ENCODE measurements around the gene CEP152.

DNA sequence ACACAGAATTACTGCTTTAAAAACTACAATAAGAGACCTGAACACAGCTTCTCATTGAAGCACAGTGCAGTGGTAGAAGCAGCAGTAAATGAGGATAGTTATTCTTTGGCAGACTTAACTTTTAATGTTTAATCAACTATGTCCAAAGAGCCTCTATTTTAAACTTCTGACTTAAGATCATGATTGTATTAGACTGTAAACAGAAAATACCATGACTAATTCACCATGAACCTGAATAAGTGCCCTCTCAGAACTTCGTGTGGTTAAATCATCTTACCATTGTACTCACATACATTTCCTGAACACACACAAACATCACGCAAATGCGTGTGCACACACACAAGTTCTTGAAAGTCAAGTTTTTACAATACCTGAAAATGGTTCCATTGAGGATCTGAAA is 13.9 kb downstream of the CEP152 start:
- TF ChIP-seq POLR2A (IDR thresholded peaks at IDR 0.05; ENCODE audit: low read depth, low read length) (no peak), POLR2AphosphoS5 (IDR thresholded peaks at IDR 0.05; ENCODE audit: low read depth, low read length) (no peak)
